Ovary (tissue), 3 donors: Measurements from ENCODE around the gene NR2F2.

ENCODE experiments used
- CTCF ChIP-seq, 3 donors: fragments of 450-650 bp in 2 of 3; fragments of 200-600 bp in 1 of 3; IDR thresholded peaks; one replicate each; pipeline versions ENCODE4 v1.5.1 to v1.8.0; 2016 to 2022; ENCODE audit warnings: antibody characterized with exemption in 3 of 3, mild to moderate bottlenecking in 1 of 3
- EP300 ChIP-seq: sonication (generic); formaldehyde crosslinking; IDR thresholded peaks from one replicate; pipeline ENCODE4 v1.6.1; 2017; ENCODE audit warnings: antibody characterized with exemption
- donor health status: DM: no; HTN: no; CAD: no.

- TF ChIP-seq CTCF (IDR thresholded peaks at IDR 0.05), result no peak
- no peak for TF ChIP-seq EP300
Observed at GRCh38 chr15:96336108-96336595, 5.7 kb downstream of the NR2F2 start.
